Activated T-cell treated with anti-CD3 and anti-CD28 coated beads, Interleukin-2, amount 50 U/mL, for 4 hours (primary cell): Measurements from ENCODE around the gene LDLRAD2. TPM values are rescaled to one million over a fixed set of nuclear protein-coding genes. Genes with fewer than 3 reads are reported as not detected.

Experiments used
- ATAC-seq, 2 donors: fragments of 200-7000 bp; cut with Tn5 transposase; one replicate each; pipeline ENCODE4 v1.10.0; 2021
- DNase-seq: peaks from one replicate; pipeline ENCODE4 v3.0.0-alpha.2; 2020
- H3K27me3 Mint-ChIP-seq: one replicate; pipeline ENCODE4 v1.8.0; 2021; ENCODE audit warnings: low read depth, mixed read lengths
- H3K36me3 Mint-ChIP-seq: one replicate; pipeline ENCODE4 v1.8.0; 2022; ENCODE audit warnings: mixed read lengths; ENCODE audit not compliant: insufficient read depth
- H3K4me1 Mint-ChIP-seq: one replicate; pipeline ENCODE4 v1.8.0; 2021; ENCODE audit warnings: low read depth, mixed read lengths
- H3K4me3 Mint-ChIP-seq: one replicate; pipeline ENCODE4 v1.8.0; 2021; ENCODE audit warnings: mild to moderate bottlenecking, moderate library complexity, mixed read lengths
- H3K9me3 Mint-ChIP-seq: one replicate; pipeline ENCODE4 v1.8.0; 2021; ENCODE audit warnings: mixed read lengths
- total RNA-seq, 3 donors: library from RNA; stranded (reverse); gene quantifications; one replicate each; pipeline ENCODE4 v1.2.1, GENCODE V29; 2021

Gene LDLRAD2
- total RNA-seq, 3 donors from 2014 or later, result 0.05 TPM; not detected in 2

- DNase-seq, result no peak
- Mint-ChIP-seq H3K36me3 (peaks cover 11% of the 10 kb centered on the region), H3K4me1 (no peaks in the 10 kb centered on the region), H3K4me3 (no peak overlapping the region), H3K9me3 (peaks cover 13% of the 10 kb centered on the region), H3K27me3 (no peaks in the 10 kb centered on the region)
- no peak for ATAC-seq
Measured at GRCh38 chr1:21838359-21839157, 26.5 kb downstream of the LDLRAD2 start.

- Mint-ChIP-seq H3K4me1 (no peaks in the 10 kb centered on the region), H3K36me3 (peaks cover 6% of the 10 kb centered on the region), H3K27me3 (no peaks in the 10 kb centered on the region), H3K9me3 (peaks cover 5% of the 10 kb centered on the region), H3K4me3 (no peak overlapping the region)
- ATAC-seq, result no peak
- DNase-seq, result no peak
Measured at GRCh38 chr1:21839337-21840037, 27.4 kb downstream of the LDLRAD2 start.

- Mint-ChIP-seq H3K36me3 (no peaks in the 10 kb centered on the region), H3K27me3 (no peaks in the 10 kb centered on the region), H3K4me1 (no peaks in the 10 kb centered on the region), H3K9me3 (no peaks in the 10 kb centered on the region), H3K4me3 (no peak overlapping the region)
- no peak for DNase-seq
- no peak for ATAC-seq
Measured at GRCh38 chr1:21840981-21841380, 28.9 kb downstream of the LDLRAD2 start.

GRCh38 chr1:21841852-21842466, 29.9 kb downstream of the LDLRAD2 start:
- Mint-ChIP-seq H3K4me3 (no peak overlapping the region), H3K9me3 (no peaks in the 10 kb centered on the region), H3K4me1 (no peaks in the 10 kb centered on the region), H3K27me3 (no peaks in the 10 kb centered on the region), H3K36me3 (no peaks in the 10 kb centered on the region)
- ATAC-seq (no peak), DNase-seq (no peak)

GRCh38 chr1:21842606-21843162, 30.6 kb downstream of the LDLRAD2 start:
- H3K4me1 Mint-ChIP-seq, result no peaks in the 10 kb centered on the region
- no peak for DNase-seq
- no peak overlapping the region for H3K4me3 Mint-ChIP-seq
- no peaks in the 10 kb centered on the region for H3K36me3 Mint-ChIP-seq
- no peaks in the 10 kb centered on the region for H3K27me3 Mint-ChIP-seq
- H3K9me3 Mint-ChIP-seq, result no peaks in the 10 kb centered on the region
- ATAC-seq, result no peak

- Mint-ChIP-seq H3K27me3 (no peaks in the 10 kb centered on the region), H3K9me3 (no peaks in the 10 kb centered on the region), H3K36me3 (no peaks in the 10 kb centered on the region), H3K4me1 (no peaks in the 10 kb centered on the region), H3K4me3 (no peak overlapping the region)
- DNase-seq, result no peak
- no peak for ATAC-seq
Measured at GRCh38 chr1:21843208-21843607, 31.1 kb downstream of the LDLRAD2 start.

GRCh38 chr1:21843996-21844395, 31.9 kb downstream of the LDLRAD2 start:
- DNase-seq (no peak), ATAC-seq (no peak)
- no peaks in the 10 kb centered on the region for H3K4me1 Mint-ChIP-seq
- no peaks in the 10 kb centered on the region for H3K27me3 Mint-ChIP-seq
- H3K4me3 Mint-ChIP-seq, result no peak overlapping the region
- no peaks in the 10 kb centered on the region for H3K9me3 Mint-ChIP-seq
- H3K36me3 Mint-ChIP-seq, result no peaks in the 10 kb centered on the region

- no peaks in the 10 kb centered on the region for H3K9me3 Mint-ChIP-seq
- no peaks in the 10 kb centered on the region for H3K4me1 Mint-ChIP-seq
- no peaks in the 10 kb centered on the region for H3K36me3 Mint-ChIP-seq
- no peak for DNase-seq
- H3K4me3 Mint-ChIP-seq, result no peak overlapping the region
- H3K27me3 Mint-ChIP-seq, result no peaks in the 10 kb centered on the region
- ATAC-seq, result no peak
Measured at GRCh38 chr1:21845646-21846641, 33.9 kb downstream of the LDLRAD2 start.

GRCh38 chr1:21847223-21848205, 35.4 kb downstream of the LDLRAD2 start:
- Mint-ChIP-seq H3K36me3 (no peaks in the 10 kb centered on the region), H3K9me3 (no peaks in the 10 kb centered on the region), H3K27me3 (no peaks in the 10 kb centered on the region), H3K4me1 (peaks cover 4% of the 10 kb centered on the region), H3K4me3 (no peak overlapping the region)
- ATAC-seq (no peak), DNase-seq (no peak)

- DNase-seq (no peak), ATAC-seq (no peak)
- Mint-ChIP-seq H3K4me1 (peaks cover 4% of the 10 kb centered on the region), H3K4me3 (no peak overlapping the region), H3K36me3 (no peaks in the 10 kb centered on the region), H3K9me3 (no peaks in the 10 kb centered on the region), H3K27me3 (no peaks in the 10 kb centered on the region)
Measured at GRCh38 chr1:21848524-21849174, 36.6 kb downstream of the LDLRAD2 start.

- no peak overlapping the region for H3K4me3 Mint-ChIP-seq
- no peaks in the 10 kb centered on the region for H3K27me3 Mint-ChIP-seq
- DNase-seq, result no peak
- no peaks in the 10 kb centered on the region for H3K9me3 Mint-ChIP-seq
- peaks cover 4% of the 10 kb centered on the region for H3K4me1 Mint-ChIP-seq
- no peak for ATAC-seq
- H3K36me3 Mint-ChIP-seq, result no peaks in the 10 kb centered on the region
Measured at GRCh38 chr1:21849909-21850576, 38.0 kb downstream of the LDLRAD2 start.
